Stimulated activated CD8-positive, alpha-beta memory T cell treated with anti-CD3 and anti-CD28 coated beads, Interleukin-15, amount 100 ng/mL, for 48 hours (primary cell): ENCODE data around the gene MYADML2.

Experiments used
- DNase-seq, 2 donors: peaks; one replicate each; pipeline ENCODE4 v3.0.0-alpha.2; 2020; ENCODE audit warnings: low read depth in 2 of 2

MYADML2 gene

DNA sequence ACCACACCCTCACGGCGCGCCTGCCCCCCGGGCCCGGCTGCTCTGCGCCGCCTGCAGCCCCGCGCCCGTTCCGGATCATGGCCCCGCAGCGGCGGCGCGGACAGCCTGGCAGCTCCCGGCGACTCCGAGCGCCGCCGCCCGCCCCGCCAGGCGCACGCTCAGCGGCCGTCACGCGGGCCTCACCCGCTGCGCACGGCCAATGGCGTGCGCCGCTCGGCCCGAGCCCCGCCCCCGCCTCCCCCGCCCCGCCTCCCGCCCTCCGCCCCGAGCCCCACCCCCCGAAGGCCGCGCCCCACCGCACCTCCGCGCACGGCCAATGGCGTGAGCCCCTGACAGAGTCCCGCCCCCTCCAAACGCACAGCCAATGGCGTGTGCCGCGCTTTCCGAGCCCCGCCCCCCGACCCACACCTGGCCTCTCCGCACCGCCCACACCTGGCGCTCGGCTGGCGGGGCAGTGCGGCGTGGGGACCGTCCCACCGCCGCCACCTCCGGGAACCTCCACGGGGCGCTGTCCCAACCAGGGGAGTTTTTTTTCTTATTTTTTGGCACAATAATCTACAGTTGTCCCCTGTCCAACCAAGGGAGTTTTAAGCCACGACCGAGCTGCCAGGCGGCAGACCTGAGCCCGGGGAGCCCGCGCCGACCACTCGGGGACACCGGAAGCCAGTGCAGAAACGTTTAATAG, 35.6 kb downstream of the MYADML2 start, which contains the start of gene PCYT2:
Gene PCYT2, minus strand, starts transcription at position 123 of the 685 bp plus-strand sequence. Its CDS starts 44 bp downstream, at position 79.
- peak; percentile 85 to 89 for DNase-seq

DNA sequence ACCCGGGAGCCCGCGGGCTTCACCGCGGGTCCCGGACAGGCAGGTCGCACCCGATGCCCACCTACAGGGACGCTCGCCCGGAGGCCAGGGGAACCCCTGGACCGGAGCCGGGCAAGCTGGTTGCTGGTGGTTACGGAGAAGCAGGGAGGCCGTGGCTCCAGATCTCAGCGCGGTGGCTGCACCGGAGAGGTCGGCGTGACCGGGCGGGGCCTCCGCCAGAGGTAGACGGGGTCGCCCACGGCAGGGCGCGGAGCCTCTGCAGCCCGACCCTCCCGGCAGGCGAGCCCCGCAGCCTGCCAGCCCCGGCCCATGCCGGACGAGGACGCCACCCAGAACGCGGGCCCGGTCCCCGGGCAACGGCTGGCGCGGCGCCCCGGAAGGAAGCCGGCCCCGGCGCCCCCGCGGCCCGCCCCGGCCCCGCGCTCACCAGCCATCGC, 36.2 kb downstream of the MYADML2 start:
- no peak for DNase-seq

DNA sequence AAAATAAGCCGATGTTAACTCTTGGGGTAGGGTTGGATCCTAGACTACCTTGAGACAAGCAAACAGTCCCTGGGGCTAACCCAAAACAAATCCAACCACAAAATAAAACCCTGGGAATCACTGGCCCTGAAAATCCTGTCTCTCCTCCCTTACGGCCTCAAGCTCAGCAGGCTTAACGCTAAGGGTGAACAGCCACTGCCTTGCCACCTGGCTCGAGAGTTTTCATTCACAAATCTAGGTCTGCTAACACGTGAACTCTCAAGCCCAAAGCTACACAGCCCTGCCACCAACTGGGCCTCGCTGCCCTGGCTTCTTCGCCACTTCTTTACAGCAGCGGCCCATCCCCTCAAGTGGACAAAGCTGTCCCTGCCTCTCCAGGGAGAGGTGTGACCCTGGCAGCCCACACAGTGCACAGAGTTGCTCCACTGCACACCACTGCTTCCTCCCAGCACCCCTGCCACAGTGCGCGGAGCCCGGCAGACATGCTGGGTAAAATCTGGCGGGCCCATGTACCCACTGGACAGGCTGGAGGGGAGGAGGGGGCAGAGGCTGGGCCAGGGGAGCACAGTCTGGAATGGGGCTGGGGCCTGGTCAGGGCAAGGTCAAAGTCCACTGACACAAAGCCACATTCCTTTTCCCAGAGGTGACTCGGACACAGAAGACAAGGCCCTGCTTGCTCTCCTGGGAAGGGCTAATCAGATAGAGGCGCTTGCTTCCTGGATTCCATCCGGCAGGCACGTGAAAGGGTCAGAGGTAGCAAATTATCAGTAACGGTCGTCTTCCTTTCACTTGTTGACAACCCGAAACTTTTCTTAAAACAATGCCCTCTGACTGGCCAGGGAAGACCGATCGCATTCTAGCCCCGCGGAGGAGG, 36.8 kb downstream of the MYADML2 start:
- no peak for DNase-seq

DNA sequence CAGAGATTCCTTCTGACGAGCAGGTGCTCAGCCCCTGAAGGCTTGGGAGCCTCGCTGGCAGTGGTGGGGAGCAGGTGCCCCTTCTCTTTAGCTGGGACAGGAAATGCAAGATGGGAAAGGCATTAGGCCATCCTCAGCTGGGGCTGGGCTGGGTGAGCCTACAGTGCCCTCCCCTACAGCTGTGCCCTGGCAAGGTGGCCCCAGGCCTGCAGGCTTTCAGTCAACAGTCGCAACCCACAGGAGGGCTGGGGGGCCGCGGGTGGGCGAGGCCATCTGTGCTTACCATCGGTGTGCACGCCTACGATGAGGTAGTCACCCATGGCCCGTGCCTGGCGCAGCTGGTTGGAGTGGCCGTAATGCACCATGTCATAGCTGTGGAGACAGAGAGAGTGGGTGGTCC, 37.8 kb downstream of the MYADML2 start:
- no peak for DNase-seq

DNA sequence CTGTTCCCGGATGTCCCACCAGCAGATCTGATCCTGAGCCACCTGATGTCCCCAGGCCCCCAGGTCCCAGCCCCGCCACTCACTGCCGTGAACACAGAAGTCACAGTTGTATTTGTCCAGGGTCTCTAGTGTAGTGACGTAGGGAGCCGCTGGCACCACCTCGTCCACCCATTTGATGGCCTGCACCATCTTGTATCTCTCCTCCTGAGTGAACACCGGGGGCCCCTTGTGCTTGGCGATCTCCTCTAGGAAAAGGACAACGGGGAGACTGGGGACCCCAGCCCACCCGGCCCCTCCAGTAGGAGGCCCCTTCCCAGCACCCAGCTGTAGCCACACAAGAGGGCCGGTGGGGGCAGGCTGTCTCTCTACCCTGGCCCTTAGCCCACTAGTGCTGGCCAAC, 38.2 kb downstream of the MYADML2 start:
- DNase-seq: no peak

DNA sequence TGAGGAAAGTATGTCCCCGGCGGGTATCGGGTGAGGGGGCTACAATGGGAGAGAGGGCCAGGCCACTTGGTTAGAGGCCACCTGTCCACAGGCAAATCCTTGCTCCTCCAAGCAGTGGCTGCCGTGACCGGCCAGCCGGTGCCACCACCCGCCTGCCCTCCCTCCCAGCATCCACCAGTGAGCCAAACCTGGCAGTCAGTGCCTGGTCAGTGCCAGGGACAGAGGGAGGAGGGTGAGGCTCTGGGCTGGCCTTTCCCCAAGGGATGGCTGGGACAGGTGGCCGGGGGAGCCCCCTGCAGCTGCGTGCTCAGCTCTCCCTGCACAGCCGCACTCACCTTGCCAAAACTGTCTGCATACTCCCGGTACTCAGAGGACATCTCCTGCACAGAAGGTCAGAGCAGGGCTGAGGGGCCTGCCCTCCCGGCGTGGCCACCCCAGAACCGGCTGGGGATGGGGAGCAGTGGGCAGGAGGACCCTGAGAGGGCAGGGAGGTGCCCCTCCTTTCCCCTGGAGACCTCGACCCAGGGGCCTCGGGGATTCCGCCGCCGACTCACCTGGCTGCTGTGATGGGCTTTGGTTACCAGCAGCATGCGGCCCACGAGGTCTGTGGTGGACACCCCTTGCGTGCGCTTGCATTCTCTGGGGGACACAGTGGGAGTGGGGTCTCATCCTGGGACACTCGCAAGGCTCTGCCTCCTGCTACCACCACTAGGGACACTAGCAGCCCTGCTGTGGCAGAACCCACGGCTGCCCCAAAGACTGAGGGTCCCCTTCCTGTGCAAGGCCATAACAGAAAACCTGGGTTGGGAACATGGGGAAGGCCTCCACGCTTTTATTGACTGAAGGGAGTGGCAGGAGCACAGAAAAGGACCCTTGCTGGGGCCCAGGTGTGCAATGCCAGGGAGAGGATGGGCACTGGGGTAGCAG, 39.6 kb downstream of the MYADML2 start:
- DNase-seq: no peak

DNA sequence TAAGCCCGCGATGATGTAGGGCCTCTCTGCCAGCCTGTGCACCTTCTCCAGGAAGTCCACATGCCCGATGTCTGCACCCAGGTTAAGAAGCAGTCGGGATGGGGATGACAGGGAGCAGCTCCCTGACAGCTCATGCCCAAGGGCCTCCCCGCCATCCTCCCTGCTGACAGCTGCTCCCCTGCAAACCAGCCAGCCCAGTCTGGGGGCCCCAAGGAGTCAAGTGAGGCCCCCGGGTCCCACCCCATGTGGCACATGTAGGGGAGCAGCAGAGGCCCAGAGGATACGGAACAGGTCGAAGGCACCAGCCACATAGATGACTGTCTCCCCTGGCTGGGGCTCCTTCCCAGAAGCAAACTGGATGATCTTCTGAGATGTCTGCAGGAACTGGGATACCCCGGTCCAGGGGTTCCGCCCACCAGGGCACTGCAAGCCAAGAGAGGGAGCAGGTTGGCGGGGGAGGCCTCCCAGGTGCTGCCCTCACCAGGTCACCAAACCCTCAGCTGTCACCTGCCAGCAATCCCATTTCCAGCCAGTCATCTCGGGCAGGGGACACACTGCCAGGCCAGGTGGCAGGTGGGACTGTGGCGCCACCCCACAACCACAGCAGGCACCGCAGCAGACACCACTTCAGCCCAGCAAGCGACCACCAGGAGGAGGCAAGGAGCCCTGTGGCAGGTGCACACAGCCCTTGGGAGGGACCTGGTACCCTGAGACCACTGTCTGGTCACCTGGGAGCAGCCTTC, 40.4 kb downstream of the MYADML2 start:
- DNase-seq: no peak

DNA sequence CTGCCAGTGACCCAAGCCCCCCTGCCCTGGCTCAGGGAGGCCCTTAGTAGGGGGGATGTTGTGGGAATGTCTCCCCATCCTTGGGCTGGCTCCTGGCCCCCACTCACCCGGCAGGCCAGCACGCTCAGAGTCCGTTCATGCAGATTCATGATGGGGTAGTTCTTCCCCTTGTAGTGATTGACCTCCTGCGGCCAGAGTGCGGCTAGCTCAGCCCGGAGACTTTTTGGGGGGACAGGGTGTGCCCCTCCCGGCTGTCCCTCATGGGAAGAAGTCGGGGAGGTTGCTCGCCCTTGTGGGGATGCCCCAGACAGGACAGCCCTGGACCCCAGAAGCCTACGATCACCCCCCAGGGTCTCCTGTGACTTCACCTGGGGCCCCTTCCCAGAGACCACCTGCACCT, 41.0 kb downstream of the MYADML2 start:
- DNase-seq: no peak

DNA sequence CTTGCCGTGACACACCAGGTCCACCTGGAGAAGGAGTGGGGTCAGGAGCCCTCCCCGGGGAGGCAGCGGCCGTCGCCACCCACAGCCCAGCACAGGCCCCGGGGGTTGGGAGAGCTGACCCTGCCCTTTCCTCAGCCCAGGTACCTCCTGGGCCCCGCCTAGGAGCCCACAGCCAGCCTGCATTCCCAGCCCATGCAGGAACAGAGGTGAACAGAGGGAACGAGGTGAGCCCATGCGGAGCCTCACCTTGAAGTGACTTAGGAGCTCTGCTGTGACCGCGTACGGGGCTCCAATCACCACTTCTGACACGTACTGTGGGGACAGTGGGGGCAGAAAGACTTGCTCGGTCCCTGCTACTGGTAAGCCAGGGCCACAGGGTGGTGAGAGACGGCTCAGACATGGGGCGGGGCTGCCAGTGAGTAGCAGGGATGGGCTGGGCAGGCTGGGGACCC, 41.6 kb downstream of the MYADML2 start:
- no peak for DNase-seq

DNA sequence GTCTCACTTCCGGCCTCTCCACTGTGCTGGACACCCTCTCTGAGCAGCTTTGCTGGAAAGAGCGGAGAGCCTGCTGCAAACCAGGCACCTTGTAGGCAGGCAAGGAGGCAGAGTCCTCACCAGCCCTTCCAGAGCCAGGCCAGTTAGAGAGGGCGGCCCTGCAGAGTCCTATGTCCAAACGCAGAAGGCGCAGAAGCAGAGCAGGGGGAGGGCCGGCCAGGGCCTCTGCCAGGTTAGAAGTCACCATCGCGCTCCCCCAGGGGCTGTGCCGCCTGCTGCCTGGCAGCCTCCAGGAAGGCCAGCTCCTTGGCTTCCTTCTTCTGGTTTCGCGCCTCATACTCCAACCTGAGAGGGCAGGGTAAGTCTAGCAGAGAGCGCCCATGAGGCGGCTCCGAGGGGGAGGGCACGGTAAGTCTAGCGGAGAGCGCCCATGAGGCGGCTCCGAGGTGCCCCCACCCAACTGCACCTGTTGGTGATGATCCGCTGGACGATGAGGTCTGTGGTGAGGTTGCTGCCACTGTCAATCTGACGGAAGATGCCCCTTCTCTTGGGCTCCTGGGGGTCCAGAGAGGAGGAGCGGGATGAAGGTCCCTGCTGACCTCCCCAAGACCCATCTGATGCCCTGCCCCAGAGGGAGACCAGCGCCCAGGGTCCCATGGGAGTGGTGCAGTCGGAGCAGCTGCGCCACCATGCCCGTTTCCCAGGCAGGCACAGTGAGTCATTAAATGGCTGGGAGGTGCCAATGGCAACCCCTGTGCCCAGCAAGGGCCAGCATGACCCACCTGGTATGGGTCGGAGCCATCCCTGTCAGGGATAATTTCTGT, 42.2 kb downstream of the MYADML2 start:
- no peak for DNase-seq

DNA sequence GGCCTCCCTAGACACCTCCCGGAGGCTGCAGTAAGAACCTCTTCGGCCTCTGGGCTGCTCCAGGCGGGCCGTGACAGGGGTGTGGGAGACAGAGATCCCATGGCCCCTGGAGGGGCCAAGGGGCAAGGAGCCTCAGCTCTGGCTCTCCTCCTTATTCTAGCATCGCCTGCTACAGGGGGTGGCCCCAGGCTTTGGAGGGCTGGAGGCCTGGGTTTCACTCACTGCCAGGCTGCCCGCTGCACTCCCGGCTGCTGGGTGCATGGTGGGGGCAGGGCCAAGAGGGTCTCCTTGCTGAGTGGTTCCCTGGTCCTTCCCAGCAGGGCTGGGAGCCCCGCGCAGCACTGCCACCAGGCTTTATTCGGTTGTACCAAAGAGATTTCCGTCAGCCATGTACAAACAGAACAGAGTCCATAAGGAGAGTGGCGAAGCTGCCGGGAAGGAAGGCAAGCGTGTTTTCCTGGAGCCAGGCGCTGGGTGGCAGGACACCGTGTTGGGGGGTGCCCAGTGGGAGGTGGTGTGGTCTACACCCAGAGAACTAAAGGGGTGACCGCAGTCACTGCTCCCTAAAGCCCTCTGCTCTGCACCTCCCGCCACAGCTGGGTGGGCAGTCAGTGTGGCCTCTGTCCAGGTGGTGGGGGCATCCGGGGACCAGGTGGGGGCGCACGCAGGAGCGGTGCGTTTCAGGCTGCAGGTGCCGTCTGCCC, 43.0 kb downstream of the MYADML2 start:
- no peak for DNase-seq

DNA sequence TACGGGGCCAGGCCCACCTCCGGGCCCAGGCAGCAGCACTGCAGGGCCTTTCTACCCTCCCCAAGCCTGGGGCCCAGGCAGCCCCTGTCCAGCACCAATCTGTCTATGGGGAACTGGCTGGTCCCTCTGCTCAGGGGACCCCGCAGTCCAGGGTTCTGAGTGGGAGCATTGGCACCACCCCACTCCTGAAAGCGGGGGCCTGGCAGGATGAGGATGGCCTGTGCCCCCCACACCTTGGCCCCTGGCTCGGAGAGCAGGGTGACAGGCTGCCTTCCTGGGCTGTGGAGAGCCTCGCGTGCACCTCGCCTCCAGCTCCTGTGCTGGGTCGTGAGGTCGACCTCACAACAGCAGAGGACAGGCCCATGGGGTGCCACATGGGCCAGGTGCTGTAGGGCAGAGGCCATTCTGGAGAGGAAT, 43.6 kb downstream of the MYADML2 start:
- DNase-seq: no peak

DNA sequence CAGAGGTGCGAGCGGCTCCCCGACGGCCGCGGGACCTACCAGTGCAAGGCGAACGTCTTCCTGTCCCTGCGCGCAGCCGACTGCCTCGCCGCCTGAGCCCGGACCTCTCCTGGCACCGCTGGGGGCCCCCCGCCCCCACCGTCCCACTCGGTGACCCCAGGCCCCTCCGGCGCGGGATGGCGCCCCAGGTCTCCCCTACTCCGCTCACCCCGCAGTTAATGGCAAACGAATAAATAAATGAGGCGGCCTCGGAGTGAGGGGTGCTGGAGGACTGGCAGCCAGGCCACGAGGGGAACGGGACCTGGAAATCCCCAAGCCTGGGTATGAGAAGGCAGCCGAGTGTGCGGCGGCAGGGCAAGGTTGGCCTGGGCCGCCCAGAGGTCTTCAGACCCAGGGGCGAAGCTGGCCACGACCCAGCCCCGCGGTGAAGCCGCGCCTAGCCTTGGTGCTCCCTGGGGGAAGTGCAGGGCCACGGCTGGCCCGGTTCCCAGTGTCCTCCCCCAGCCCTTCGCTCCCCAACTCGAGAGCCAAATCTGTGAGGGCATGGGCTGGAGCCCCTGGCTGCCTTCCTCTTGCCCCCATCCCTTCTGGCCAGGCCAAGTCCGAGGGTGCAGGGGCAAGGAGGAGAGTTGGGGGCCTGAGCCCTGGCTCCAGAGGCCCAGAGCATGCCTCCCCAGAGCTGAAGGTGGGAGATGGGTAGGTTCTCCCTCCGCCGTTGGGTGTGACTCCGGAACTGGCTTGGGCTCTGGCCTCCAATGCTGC, 44.2 kb downstream of the MYADML2 start:
- no peak for DNase-seq

DNA sequence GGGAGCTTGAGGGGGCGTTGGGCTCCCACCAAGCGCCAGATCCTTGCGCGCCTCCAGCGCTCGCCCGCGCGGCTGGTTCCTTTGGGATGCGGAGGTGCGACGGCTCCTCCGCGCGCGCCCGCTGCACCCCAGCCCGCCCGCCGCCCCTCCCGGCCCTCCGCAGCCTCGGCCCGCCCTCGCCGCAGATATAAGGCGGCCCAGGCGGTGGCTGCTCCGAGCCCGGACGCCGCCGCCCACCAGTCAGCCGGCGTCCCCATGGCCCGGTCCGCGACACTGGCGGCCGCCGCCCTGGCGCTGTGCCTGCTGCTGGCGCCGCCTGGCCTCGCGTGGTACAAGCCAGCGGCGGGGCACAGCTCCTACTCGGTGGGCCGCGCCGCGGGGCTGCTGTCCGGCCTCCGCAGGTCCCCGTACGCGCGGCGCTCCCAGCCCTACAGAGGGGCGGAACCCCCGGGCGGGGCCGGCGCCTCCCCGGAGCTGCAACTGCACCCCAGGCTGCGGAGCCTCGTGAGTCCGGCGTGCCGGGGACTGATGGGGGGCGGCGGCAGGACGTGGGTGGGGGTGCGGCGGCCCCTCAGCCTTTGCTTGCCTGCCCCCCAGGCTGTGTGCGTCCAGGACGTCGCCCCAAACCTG, 44.9 kb downstream of the MYADML2 start, which contains the start of gene NPB:
Gene NPB, plus strand, starts transcription at position 216 of the 630 bp plus-strand sequence. Its CDS starts 40 bp downstream, at position 256.
- DNase-seq: no peak

DNA sequence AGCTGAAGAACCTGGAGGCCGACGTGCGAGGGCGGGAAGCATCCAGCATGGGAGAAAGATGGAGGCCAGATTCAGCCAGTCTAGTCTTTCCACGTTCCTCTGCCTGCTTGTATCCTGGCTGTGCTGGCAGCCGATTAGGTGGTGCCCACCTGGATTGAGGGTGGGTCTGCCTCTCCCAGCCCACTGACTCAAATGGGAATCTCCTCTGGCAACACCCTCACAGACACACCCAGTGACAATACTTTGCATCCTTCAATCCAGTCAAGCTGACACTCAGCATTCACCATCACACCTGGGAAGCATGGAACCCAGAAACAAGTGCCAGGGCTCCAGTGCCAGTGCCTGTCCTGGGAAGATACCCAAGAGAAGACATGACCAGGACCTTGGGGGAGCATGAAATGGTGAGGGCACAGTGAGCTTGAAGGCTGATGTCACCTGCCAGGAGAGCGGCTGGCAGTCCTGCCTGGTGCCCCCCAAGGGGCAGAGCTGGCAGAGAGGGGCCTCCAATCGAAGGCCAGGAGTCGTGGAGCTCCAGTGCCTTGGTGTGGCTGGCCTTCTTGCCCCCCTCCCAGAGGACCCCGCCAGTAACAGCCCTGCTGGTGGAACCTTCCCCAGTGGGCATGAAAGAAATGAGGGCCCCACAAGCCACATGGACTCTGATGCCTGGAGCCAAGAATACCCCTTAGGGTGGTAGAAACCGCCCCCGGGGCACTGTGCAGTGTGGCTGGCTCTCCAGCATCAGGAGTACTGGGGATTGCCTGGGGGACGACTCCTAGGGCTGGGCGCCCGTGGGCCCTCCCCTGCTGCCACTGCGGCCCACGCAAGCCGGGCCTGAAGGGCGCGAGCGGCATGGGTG, 45.6 kb downstream of the MYADML2 start:
- DNase-seq: no peak

DNA sequence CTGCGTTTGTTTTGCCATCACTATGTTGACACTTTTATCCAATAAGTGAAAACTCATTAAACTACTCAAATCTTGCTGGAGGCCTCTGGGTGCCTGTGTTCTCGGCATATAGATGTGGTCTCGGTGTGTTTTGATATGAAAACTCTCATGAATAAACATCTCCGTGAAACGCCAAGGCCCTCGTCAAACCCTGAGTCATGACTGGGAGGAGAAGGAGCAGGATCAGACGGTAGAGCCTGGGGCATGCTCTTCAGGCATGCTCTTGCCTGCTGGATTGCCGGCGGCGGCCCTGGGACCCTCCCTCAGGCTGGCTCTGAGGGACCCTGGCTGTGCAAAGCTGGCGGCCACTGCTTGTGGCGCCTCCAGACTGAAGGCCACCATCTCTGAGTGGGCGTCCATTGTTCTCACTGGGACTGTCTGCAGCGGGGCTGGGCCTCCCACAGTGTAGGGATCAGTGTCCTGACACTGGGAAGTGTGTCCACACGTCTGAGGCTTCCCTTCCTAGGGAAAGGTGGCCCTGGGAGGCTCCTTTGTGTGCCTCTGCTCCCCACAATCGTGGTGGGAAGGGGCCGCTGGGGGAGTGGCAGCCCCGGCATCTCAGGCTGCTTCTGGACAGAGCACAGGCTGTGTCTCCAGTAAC, 46.7 kb downstream of the MYADML2 start:
- no peak for DNase-seq
